GM18502 (cell line): ENCODE data around the gene ANKRD28.

Experiments
- ATAC-seq: cut with Tn5 transposase; IDR thresholded peaks from one replicate; pipeline ENCODE4 v1.9.1; 2021; ENCODE audit warnings: mild to moderate bottlenecking; ENCODE audit not compliant: unreplicated experiment, poor library complexity

The ANKRD28 gene

DNA sequence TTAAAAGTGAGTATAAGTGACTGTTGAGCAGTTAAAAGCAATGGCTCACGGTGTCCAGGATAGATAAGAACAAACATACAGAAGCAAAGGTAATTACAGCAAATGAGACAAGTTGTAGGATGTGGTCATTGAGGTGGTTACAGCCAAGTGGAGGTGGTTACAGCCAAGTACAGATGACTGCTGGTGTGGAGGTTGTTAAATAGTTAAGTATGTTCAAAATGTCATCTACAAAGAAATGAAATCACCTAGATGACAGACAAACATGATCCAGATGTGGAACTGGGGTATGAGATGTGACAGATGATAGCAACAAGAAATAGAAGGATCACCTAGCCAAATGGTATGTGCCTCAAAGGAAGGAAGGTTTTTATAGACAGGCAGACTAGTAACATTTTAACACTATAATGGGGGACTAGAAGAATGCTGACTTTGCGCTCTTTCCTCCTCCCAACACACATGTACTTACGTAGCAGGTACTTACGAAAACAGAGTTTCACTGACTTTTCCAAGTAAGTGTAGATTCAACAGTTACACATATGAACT is 6.8 kb upstream of the ANKRD28 start:
- ATAC-seq: peak; percentile 66

DNA sequence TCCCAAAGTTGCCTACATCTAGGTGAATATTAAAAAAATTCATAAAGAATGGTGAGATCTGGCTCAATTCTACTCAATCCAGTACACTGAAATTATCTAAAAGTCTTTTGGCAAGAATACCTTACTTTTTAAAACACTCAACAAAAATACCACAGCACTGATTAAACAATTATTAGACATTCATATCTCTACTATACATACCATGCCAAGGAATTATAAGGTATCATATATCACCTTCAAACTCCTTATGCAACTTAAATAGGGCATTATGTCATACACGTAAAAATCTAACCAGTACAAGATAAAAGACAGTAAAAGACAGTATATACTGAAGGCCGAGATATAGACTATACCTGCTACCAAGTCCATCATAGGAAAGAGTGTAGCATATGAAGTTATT is 6.1 kb upstream of the ANKRD28 start:
- ATAC-seq: no peak

DNA sequence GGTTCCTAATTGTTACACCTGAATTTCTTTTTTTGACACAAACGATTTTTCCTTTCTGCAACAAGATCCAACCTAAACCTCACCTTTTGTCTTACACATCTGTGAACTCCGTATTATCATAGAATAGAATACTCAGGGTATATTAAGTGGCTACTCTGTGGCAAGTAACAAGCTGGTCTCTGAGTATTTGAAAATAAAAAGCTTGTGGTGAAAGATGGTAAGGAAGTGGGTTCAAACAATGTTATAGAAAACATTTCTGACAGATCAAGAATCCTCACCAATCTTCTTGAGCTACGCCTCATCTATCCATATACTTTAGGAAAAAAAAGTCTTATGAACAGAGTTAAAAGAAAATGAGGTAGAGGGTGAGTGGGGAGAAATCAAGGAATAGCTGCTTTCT is 3.5 kb upstream of the ANKRD28 start:
- ATAC-seq: no peak

DNA sequence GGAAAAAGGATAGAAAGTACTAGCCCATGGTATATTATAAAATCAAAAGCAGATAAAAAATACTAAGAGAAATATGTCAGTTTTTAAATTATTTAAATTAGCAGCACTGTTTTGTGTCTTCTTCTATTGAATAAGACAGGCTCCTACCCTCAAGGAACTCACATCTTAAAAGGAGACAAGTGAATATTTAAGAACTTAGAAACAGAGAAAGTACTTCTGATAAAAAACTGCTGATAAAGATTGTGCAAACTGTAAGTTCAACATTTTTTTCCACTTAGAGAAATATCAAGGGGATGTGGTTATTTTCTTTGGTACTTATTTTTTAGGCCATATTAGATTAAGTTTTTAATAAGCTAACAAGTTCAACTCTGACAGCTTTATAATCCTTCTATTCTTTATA is 3.0 kb upstream of the ANKRD28 start:
- no peak for ATAC-seq

DNA sequence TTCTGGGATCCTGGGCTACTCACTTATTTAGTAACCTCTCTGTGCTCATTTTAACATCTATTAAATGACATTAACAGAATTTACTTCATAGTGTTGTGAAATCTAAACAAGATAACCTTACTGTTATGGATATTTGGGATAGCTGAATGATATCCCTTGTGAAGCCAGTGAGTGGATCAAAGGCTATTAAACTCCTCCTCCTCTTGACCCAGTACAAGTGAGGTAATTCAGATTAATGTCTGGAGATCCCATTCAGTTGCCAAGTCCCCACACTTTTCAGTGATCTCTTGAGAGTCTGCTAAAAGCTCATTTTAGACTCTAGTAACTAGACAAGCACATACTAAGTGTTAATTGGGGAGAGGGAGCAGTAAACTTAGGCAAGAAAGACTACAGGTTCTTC is 2.5 kb upstream of the ANKRD28 start:
- no peak for ATAC-seq

DNA sequence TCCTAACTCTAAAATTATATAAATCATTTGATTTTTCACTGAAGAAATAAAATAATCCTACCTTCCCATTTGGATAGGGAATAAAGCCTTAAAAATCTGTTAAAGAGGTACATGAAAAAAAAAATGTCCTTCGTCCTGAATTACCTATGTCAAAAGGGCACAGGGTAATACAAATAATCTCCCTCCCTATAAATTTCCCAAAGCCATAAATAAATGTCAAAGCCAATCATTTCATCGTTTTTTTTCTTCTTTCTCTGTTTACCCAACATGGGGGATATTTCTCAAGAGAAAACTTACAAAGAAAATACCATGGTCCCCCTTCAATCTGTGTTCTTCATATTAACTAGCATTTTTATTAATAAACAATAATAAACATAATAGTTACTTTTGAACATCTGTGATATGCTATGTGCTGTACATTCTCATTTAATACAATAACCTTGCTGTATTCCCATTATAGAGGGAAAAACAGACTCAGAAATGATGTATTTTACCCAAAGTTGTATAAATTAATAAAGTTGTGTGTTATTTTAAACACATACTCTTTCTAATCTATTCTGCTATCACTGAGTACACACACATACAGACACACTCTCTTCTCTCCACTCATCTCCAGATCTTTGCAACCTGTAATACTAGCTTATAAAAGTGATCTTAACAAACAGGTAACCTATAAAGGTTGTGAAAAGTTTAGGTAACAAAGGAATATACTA is 910 bp upstream of the ANKRD28 start:
- no peak for ATAC-seq

DNA sequence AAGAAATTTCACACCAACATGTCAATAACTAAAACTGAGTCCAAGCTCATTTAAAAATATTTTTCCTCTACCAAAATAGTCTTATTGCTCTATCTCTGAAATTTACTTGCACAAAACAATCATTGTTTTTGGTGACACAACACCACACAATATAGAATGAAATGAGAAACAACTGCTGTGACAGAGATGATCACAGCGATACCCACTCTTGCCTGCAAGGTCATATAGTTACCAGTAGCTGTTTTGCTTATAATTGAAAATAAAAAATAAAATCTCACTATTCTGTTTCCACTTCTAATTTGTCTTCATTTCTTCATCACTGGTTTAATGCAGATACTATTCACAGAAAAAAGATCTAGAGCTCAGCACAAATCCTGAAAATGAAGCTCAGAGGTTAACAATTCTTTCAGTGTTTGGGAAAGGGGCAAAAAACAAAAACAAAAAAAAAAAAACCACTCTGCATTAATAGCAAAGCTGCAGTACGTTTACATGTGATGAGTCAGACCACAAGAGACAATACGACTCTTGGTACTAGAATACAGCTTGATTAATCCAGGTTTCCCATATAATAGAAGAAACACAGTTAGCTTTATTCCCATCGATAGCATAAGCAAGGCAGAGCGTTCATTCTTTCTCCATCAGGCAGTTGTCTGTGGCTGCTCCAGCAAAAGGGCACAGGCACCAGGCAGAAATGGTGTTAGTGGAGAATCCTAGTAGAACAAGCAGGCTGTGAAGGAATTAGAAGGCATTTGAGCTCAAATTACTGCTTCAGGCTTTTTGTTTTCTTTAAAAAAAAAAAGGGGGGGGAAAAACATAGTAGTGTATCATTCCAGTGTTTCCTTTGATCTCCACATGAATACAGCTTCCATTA is 773 bp downstream of the ANKRD28 start:
- no peak for ATAC-seq

DNA sequence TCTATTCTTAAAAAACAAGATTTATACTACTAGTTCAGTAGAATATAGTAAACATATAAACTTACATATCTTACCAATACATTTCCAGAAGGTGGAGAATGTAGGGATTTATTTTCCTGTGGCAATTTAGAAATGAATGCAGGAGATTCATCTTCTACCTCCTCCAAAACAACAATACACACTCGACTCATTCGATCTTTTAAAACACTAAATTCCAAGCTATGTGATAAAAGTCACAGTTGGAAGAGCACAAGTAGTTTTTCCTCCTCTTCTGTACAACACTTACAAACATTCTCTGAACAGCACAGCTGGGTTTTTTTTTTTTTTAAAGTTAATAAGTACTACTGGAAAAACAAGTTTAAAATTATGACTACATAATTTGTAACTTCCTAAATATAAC is 1.4 kb downstream of the ANKRD28 start:
- no peak for ATAC-seq

DNA sequence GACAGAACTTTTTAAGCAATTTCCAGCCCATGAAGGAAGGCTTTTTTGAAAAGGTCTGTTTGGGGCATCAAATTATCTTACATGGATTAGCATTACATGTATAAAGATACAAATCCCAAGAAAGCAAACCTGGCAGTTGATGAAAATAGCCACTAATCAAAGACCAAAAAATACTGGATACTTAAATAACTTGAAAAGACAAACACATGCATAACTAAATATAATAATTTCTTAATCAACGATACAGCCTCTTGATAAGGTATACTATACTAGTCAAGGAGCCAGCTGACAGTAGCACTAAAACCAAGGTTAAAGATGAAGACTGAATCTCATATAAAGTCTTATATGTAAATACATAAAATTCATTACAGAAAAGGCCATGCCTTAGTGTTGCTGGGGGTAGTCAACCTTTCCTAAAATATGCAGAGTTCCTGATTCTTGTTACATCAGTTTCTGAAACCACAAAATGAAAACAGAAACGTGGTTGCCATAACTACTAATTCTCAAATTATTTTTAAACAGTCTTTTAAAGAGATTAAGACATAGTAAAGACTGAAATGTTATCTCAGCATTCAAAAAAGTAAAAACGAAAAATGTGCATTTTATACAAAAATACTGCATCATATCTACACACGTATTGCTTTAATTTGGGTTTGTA is 2.0 kb downstream of the ANKRD28 start:
- ATAC-seq: no peak

DNA sequence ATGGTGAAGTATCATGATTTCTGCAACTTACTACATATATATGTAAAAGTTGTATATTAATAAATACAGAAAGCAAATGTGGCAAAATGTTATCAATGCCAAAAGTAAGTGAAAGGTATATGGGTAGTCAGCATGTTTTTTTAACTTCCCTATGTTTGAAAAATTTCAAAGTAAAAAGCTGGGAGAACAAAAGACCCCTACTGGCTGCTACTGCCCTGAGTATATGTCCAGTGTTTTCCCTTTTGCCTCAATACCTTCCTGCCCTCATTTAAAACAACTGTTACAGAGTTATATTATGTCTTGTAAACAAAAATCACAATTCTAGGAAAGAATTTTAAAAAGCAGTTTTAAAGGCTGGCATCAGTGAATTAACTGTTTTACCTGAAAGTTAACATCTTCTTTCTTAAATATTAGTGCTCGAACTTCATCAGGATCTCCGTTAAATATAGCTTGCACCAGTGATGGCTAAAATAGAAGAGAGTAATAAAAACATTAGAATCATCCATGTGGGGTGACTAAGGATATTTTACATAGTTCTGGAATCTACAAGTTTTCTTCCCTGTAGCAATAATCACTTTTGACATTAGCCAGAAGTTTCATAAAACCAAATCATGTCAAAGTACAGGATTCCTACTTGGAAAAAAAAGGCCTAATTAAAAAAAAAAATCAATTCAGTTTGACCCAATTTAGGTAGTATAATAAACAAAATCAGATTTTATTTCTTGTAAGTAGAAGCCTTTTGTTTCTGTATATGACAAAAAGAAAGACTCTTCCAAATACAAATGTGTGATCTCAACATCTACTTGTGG is 2.7 kb downstream of the ANKRD28 start:
- no peak for ATAC-seq

DNA sequence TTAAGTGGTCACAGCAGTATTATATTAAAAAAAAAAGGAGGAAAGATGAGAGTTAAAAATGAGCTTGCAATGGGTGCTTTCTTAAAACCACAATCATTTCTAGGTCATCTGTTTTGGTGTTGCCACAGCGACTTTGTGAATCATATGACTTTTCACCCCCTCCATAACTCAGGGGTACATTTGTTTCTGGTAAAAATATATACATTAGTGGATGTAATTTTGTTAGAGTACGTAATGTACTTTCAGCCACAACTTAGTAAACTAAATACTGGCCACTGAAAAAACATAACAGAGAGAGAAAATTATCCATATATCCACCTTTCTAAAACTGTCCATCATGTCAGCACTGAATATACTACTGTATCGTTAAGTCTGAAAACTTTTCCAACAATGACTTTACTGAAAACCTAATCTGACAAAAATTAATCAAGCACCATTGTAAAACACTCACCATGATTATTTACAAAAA is 3.4 kb downstream of the ANKRD28 start:
- peak; percentile 46 for ATAC-seq

DNA sequence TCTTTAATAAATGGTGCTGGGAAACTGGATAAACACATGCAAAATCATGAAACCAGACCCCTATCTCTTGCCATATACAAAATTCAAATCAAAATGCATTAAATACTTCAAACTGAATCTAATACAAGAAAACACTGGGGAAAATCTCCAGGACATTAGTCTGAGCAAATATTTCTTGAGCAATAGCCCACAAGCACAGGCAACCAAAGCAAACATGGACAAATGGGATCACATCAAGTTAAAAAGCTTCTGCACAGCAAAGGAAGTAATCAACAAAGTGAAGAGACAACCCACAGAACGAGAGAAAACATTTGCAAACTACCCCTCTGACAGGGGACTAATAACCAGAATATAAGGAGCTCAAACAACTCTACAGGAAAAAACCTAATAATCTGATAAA is 6.3 kb downstream of the ANKRD28 start:
- ATAC-seq: no peak

DNA sequence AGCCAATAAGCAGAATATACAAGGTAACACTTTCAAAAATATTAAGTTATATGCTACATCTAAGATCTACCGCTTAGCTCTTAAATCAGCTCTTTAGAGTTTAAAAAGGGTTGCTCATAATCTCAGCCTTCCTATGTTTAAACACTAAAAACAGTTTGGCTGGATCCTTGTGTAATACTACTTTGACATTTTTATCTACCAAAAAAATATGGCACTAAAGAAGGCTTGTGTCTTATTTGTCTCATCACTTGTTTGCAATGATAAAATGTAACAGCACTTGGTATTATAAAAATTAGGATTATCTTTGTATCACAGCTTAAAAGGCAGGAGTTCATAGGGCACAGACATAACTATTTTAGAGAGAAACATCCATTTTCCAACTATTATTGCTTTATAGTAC is 9.8 kb downstream of the ANKRD28 start:
- ATAC-seq: no peak

DNA sequence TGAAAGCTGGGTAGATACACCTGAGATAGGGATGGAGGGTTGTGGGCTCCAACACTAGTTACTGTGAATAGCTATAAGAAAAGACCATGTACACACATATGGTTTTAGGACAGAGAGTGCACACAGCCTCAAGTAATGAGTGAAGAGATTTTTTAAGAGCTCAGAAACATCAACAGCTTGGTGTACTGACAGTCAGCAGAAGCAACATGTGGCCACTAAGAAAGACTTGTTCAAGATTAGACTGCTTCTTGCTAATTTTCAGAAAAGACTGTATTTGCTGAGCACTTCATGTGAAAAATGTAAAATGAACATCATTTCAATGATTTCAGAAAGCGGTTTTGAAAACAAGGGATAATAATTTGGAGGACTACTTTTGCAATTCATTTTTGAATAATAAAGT is 10.3 kb downstream of the ANKRD28 start:
- no peak for ATAC-seq

DNA sequence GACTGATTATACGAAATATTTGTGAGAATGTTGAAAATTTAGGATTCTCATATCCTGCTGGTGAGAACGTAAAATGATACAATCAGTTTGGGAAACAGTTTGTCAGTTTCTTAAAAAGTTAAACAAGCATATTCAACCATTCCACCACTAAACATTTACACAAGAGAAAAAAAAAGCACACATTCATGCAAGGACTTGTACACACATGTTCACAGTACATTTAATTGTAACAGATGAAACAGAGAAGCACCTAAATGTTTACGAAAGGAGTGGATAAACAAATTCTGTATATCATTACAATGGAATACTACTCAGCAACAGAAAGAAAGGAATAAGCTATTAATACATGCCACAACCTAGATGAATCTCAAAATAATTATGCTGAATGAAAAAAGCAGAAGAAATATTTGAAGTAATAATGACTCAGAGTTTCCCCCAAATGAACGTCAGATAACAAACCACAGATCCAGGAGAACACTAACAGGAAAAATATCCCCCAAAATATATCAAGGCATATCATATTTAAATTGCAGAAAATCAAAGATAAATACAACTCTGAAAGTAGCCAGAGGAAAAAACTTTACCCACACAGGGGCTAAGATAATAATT is 14.3 kb downstream of the ANKRD28 start:
- ATAC-seq: no peak

DNA sequence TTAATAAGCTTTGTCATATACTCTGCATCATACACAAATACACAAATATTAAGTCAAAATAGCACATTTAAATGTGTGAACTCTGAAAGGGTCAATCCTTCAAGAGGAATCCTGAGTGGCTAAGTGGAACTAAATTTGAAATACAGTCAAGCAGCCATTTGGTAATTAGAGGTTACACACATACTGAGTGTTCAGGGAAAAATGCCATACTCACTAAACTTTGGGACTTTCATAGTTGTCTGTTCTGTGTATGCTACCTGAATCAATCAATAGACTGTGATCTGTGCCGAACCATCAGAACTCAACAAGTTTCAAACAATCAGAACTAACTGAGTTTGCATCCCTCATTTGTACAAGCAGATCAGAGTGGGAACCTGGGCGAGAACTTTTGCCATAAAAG is 15.3 kb downstream of the ANKRD28 start:
- ATAC-seq: no peak

DNA sequence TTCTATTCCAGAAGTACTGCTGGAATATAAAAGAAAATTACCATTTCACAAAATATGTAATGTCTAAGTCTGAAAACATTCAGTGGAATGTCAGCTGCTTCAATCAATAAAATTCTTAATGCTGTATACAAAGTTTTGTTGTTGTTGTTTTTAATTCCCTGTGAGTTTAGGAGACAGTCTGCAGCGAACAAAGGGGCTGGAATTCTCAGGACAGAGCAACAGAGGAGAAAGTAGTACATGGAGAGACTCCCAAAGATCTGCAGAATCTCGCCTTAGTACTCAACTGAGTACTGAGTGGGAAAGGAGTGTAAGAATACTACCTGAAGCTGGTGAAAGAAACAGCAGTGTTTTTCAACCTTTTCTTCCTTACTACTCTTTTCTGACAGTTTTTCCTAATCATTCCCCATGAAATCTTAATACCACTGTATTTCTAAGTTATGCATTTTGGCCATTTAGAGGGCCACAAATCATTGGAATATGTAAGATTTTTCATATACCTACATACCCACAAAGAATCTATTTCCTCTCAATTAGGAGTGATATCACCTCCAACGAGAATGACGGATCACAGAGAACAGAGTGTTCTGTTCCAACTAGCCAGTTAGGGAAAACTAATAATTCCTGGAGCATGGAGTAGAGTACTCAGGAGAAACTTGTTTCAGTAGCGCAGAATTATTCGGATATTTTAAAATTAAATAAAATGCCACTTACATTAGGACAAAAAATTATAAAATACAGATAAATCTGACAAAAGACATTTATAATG is 16.0 kb downstream of the ANKRD28 start:
- ATAC-seq: no peak

DNA sequence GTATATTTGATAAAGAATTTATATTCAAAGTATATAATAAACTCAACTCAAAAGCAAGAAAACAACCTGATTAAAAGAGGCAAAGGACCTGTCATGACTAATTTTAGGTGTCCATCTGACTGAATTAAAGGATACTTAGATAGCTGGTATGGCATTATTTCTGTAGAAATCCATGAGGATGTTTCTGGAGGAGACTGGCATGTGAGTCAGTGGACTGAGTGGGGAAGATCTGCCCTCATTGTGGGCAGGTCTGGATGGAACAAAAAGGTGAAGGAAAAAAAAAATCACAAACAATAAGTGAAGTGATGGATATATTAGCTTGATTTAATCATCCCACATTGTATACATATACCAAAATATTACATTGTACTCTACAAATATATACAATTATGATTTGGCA is 16.6 kb downstream of the ANKRD28 start:
- ATAC-seq: no peak

DNA sequence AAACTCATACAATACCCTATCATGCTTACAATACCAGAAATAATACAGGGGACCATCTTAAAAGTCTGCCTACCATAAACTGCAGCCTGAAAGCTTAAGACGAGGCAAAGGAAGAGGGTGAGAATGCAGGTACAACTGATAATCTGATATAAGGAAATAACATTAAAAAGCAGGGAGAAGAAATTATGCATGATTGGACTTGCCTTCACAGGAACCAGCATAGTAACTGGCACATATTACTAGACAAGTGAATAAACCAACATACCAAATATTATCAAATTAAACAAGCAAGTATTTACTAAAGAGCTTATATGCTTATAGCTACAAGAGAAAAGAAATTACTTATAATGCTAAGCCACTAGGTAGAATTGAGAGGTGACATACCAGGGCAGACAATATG is 18.7 kb downstream of the ANKRD28 start:
- no peak for ATAC-seq
